Measurements from ENCODE around the gene SBK2. TPM values are rescaled to one million over a fixed set of nuclear protein-coding genes. Genes with fewer than 3 reads are reported as not detected.

The SBK2 gene
- polyA plus RNA-seq, 3 donors: 0.12 to 0.90 TPM; not detected in 1

DNA sequence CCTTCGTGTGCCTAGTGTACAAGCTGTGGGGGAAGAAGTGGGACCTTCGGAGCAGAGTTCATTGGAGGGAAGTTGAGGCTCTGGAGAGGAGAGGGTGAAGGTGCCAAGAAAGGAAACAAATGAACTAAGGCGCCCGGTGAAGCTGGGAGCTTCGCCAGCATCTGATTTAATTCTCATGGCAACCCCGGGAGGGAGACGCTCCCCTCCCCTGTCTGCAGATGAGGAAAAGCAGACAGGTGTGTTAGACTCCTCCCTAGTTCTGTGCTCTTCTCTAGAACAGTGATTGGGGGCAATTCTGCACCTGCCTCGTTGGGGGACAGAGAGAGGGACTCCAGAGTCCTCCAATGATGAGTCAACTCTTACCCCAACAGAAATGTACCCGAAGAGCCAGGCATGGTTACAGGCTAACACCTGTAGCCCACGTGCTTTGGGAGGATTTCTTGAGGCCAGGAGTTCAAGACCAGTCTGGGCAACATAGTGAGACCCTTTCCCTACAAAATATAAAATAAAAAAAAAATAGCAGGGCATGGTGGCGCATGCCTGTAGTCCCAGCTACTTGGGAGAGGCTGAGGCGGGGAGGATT lies 44.5 kb downstream of the SBK2 start:
- WGBS, 3 donors: 28 to 44% (median 43%) methylated on average over 12 of the region's 12 CpGs
- H3K27ac ChIP-seq (ENCODE audit: low read depth, low read length): no peak overlapping the region

DNA sequence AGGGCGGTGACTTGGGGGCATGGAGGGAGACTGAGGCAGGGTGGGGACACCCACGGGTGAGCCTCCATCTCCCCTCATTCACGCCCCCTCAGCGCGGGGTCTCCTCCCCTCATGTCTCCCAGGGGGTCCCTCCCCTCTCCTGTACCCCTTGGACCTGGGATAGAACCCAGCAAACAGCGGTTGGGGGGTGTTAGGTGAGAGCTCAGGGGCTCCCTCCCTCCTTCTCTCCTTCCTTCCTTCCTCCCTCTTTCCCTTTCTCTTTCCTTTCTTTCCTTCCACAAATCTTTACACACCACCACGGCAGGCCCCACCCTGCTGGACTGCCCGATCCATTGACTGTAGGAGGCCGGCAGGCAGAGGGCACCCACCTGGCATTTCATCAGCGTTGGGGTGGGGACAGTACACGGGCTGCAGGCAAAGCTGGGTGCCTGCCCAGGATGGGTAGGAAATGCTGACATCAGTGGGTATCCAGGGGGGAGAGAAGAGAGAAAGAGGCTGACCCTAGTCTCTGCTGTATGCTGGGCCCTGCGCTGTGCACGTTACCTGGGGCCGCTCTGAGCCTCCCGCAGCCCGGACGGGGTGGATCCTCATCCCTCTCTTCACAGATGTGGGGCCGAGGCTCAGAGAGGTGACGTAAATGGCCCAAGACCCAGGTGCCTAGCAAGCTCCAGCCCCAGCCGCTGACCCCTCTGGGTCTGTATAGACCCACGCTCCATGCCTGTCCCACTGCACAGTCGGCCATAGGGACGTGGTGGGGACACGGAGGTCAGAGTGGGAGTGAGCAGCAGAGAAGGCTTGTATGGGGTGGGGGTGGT lies 45.2 kb downstream of the SBK2 start:
- H3K27ac ChIP-seq (ENCODE audit: low read depth, low read length): no peak overlapping the region

DNA sequence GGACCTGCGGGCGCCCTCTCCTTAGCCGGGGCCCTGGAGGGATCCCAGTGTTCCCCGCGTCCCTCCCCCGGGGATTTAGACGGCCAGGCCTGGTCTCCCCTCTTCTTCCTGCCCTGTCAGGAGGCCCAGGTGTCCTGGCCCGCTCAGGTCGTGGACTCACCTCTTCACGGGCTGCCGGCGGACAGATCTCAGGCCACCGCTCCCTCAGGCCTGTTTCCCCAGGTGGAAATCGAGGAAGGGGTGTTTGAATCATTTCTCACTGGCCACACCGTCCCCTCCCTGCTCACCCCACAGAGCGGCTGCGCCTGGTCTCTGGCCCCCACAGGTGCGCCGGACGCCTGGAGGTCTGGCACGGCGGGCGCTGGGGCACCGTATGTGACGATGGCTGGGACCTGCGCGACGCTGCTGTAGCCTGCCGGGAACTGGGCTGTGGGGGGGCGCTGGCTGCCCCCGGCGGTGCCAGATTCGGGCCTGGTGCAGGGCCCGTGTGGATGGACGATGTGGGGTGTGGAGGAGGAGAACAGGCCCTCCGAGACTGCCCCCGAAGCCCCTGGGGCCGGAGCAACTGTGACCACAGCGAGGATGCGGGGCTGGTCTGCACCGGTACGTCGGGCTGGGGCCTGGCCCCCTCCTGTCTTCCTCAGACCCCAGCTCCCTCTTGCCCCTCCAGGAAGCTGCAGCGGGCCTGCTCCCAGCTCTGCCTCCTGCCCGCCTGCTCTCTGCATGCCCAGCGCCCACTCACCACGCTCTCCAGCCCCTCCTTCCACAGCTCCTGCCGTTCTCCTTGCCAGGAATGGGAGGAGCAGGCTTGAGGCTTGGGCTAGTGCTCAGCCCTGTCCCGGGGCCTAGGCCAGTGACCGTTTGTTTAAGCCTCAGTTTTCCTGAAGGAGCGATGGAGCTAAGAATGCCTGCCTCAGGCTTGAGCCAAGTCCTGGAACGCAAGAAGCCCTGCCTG lies 46.2 kb downstream of the SBK2 start:
- WGBS, 3 donors: 75 to 77% (median 77%) methylated on average over 47 to 52 of the region's 52 CpGs
- H3K27ac ChIP-seq (ENCODE audit: low read depth, low read length): no peak overlapping the region

More for the DNA sequence above, 45.2 kb downstream of the SBK2 start:
- 61 to 65% (median 61%) methylated on average over 23 to 24 of the region's 24 CpGs for WGBS, 3 donors

DNA sequence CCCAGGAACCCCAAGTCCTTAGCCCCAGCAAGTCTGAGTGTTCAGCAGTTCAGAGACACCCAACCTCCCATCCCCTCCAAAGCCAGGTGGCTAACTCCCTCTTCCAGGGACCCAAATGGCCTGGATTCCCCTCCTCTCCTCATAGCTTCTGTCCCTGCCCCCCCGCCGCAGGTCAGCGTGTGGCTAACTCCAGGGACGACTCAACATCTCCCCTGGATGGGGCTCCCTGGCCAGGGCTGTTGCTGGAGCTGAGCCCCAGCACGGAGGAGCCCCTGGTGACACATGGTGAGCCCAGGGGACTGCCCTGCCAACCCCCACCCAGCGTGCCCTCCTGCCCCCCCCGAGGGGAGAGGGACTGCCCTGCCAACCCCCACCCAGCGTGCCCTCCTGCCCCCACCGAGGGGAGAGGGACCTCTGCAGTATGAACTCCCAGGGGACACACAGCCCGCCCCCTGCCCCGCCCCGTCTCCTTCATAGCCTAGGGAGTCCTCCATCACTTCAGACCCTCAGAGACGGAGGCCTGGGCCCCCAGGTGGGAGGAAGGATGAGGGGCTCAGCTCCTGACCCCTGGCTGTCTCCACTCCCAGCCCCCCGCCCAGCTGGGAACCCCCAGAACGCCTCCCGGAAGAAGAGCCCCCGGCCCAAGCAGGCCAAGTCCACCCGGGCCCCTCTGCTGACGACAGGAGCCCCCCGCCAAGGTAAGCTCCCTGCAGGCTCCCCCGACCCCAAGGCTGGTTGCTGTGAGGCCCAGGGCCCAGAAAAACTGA lies 47.0 kb downstream of the SBK2 start:
- H3K27ac ChIP-seq (ENCODE audit: low read depth, low read length): no peak overlapping the region

DNA sequence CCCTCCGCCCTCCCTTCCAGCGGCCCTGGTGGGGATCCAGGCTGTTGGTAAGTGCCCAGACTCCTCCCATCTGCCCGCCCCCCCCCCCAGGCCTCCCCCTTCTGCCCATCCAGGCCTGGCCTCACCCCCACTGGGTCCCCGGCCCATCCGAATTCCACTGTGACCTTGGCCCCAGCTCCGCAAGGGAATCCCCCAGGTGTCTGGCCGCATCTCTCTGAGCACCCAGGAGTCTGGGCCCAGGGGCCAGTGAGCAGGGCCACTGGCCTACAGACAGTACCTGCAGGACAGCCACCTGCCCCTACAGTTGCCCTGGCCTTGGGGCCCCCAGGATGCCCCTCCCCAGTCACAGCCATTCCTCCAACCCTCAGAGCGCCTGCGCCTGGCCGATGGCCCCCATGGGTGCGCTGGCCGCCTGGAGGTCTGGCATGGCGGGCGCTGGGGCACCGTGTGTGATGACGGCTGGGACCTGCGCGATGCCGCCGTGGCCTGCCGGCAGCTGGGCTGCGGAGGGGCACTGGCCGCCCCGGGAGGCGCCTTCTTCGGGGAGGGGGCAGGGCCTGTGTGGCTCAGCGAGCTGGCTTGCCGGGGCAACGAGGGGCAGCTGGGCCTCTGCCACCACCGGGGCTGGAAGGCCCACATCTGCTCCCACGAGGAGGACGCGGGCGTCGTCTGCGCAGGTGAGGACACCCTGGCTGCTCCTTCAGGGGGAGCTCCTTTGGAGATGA lies 47.8 kb downstream of the SBK2 start:
- WGBS, 3 donors: 52 to 70% (median 62%) methylated on average over 32 to 36 of the region's 36 CpGs
- H3K27ac ChIP-seq (ENCODE audit: low read depth, low read length): no peak overlapping the region

More for the DNA sequence above, 47.0 kb downstream of the SBK2 start:
- WGBS, 3 donors: 66 to 70% (median 70%) methylated on average over 17 to 21 of the region's 21 CpGs

DNA sequence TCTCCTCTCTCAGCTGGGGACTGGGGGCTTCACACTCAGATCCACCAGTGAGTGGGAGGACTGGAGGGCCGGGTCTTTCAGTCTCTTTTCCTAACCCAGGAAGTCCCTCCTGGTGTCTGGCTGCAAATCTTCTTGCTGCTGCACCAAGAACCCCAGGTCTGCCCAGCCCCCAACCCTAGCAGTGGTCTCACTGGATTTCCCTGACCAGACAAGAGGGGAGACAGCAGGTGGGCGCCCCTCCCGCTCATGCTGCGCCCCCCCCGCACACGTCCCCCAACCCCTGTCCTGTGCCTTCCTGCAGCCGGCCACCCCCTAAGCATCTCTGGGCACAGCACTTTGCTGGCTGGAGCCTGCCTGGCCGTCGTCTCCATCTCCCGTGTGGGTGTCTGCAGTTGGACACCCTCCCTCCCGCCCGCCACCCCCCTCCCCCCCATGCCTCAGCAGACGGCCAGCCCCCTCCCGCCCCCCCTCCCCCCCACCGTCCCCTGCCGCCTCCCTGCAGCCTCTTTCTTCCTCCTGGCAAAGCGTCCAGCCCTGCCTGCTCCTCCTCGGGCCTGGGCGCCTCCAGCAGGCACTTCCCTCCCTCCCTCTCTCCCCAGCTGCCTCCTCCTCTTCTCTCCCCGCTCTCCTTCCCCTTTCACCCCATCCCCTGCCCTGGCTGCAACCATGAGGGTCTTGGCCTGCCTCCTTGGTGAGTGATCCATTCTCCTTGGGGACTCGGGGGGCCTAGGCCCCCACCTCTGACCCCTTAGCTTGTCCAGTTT lies 48.8 kb downstream of the SBK2 start, which contains the start of gene SSC5D:
Gene SSC5D (plus strand): TSS at position 513 of the 764 bp plus-strand sequence. CDS start 154 bp downstream, at position 667.
- 15 to 27% (median 15%) methylated on average over 13 to 19 of the region's 21 CpGs for WGBS, 3 donors
- H3K27ac ChIP-seq (ENCODE audit: low read depth, low read length): no peak within 1 kb of the TSS

DNA sequence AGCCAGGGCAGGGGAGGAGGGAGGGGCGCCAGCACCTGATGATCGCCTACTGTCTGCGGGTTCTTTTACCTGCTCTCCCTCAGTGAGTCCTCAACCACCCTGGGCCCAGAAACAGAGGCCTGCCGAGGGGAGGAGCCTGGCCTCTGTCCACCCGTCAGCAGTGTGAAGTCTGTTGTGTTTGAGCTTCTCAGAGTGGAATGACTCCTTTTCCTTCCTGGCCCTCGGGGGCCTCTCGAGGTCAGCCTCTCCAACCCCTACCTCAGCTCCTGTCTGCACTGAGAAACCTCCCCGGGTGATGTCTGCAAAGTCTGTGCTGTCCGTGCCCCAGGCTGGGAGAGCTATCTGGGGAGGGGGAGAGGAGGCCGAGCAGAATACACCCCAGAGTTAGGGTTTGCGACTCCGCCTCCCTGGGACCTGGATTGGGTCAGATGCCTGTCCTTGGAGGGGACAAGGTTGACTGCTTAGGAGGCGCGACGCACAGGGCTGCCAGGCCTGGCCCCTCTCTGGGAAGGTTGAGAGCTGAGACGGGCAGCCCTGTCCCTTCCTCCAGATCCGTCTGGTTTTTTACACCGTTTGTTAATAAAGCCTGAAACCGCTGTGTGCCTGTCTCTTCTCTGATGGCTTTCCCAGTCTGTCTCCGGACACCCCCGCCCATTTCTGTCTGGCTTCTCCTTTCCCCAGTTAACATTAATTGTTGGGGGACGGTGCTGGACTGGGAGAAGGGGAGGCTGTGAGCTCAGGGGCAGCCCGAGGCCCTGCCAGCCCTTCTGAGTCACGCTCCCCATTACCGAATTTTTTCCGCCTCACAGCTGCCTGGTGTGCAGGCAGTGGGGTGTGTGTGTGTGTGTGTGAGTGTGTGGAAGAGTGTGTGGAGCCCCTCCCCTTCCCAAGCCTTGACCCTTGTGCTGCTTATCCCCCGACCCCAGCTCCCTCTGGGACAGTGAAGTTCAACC lies 49.7 kb downstream of the SBK2 start:
- H3K27ac ChIP-seq (ENCODE audit: low read depth, low read length): no peak overlapping the region
- WGBS, 3 donors: 31 to 41% (median 38%) methylated on average over 25 to 27 of the region's 27 CpGs

DNA sequence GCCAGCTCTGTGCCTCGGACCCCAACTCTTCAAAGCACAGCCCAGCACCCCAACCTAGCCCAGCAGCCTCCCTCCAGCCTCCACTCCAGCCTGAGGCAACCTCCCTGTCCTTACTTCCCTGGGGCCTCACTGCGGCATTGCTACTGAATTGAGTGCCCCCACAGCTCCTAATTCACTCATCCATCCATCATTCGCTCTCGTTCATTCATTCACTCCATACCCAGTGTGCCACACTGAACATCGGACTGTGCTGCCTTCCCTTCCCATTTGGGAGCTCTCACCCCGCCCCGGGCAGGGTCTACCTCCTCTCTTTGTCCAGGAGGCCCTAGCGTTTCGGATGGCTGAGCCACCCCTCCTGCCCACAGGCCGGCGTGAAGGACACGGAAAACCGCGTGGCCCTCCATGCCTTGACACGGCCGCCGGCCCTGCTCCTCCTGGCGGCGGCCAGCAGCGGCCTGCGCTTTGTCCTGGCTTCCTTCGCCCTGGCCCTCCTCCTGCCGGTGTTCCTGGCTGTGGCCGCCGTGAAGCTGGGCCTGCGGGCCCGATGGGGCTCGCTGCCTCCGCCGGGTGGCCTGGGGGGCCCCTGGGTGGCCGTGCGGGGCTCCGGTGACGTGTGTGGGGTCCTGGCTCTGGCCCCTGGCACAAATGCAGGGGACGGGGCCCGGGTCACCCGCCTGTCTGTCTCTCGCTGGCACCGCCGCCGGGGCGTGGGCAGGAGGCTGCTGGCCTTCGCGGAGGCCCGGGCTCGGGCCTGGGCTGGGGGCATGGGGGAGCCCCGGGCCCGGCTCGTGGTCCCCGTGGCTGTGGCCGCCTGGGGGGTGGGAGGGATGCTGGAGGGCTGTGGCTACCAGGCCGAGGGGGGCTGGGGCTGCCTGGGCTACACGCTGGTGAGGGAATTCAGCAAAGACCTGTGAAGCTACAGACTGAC lies 50.6 kb downstream of the SBK2 start:
- no peak overlapping the region for H3K27ac ChIP-seq (ENCODE audit: low read depth, low read length)
- WGBS, 3 donors: 62 to 77% (median 70%) methylated on average over 39 to 53 of the region's 53 CpGs

DNA sequence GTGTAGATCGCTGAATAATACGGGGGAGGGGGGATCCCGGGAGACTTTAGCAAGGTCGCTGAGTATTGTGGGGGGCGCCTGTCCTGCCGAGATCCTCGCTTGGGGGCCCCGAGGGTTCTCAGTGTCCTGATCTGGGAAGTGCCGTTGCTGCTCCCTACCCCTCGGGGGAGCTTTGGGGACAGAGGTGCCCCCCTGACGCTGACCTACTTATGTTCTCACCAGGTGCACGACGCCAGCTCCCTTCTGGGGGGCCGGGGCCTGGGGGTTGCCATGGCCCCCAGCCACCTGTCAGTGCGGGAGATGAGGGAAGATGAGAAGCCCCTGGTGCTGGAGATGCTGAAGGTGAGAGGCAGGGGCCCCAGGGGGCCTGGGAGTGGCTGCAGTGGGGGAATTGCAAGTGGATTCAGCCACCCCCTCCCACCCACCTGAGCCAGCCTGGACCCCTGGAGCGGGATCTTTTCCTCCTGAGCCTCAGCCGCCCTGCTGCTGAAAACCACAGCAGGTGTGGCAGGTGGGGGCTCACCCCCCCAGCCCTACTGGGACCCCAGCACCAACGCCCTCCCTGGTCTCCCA lies 51.4 kb downstream of the SBK2 start:
- no peak overlapping the region for H3K27ac ChIP-seq (ENCODE audit: low read depth, low read length)
- WGBS, 3 donors: 29 to 33% (median 30%) methylated on average over 18 of the region's 18 CpGs

DNA sequence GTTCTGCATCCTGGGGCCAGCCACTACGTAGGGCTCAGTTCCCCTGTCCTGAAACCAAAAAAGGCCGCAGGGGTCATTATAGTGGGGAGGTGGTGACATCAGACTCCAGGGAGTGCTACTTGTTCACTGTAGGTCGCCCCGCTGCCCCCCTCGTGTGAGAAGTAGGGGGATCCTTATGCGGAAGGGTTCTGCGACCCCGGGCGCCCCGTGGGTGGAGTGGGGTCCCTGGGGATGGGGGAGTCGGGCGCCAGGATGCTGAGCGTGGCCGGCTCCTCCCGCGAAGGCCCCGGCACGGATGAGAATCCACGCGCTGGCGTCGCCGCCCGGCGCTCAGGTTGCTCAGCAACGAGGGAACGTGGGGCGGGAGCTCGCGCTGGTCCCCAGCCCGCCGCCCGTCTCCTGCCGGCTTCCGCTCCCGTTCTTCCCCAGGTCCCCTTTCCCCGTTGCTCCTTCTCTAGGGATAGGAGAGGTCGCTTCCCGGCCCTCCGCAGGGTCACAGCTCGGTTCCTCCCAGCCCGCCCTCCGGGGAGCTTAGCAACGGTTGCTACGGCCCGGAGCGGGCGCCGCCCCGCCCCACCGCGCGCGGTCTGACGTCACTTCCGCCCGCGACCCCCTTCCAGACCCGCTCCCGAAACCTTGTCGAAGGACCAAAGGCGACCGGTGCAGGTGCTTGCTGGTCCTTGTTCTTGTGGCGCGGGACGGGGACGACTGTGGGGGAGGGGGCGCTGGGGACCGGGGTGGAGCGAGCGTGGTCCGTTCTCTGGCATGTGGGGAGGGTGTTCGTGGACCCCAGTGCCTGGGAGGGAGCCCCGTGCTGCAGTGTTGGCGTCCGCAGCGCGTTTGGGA lies 52.1 kb downstream of the SBK2 start, which contains the start of gene NAT14:
Gene NAT14 (plus strand): TSS at position 596 of the 846 bp plus-strand sequence. CDS start 521 bp downstream, outside the sequence.
- 1 to 2% (median 1%) methylated on average over 74 to 78 of the region's 78 CpGs for WGBS, 3 donors

DNA sequence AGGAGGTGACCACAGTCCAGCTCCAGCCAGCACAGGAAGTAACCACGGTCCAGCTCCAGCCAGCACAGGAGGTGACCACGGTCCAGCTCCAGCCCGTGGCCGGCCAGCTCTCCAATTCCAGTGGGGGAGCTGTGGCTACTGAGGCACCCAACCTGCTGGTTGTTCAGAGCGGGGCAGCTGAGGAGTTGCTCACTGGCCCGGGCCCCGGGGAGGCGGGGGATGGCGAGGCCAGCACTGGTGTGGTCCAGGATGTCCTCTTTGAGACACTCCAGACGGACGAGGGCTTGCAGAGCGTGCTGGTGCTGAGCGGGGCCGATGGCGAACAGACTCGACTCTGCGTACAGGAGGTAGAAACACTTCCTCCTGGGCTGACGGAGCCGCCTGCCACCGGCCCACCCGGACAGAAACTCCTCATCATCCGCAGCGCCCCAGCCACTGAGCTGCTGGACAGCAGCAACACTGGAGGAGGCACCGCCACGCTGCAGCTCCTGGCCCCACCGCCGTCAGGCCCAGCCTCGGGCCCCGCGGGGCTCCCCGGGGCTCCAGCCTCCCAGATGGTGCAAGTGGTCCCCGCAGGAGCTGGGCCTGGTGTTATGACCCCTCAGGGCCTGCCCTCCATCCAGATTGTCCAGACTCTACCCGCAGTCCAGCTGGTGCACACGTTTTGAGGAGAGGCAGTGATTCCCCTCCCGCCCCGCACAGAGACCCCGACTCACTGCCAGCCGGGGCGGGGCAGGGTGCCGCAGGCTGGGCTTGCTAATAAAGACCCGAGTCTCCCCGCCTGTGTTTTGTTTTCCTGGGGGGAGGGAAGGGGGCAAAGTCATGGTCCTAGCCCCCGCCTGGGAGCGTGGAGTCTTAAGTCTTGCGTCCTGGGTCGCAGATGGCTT lies 53.0 kb downstream of the SBK2 start:
- H3K27ac ChIP-seq (ENCODE audit: low read depth, low read length): no peak overlapping the region
- WGBS, 3 donors: 73 to 78% (median 76%) methylated on average over 41 to 46 of the region's 46 CpGs

More for the DNA sequence above, 52.1 kb downstream of the SBK2 start, which contains the start of gene NAT14:
- no peak within 1 kb of the TSS for H3K27ac ChIP-seq (ENCODE audit: low read depth, low read length)

DNA sequence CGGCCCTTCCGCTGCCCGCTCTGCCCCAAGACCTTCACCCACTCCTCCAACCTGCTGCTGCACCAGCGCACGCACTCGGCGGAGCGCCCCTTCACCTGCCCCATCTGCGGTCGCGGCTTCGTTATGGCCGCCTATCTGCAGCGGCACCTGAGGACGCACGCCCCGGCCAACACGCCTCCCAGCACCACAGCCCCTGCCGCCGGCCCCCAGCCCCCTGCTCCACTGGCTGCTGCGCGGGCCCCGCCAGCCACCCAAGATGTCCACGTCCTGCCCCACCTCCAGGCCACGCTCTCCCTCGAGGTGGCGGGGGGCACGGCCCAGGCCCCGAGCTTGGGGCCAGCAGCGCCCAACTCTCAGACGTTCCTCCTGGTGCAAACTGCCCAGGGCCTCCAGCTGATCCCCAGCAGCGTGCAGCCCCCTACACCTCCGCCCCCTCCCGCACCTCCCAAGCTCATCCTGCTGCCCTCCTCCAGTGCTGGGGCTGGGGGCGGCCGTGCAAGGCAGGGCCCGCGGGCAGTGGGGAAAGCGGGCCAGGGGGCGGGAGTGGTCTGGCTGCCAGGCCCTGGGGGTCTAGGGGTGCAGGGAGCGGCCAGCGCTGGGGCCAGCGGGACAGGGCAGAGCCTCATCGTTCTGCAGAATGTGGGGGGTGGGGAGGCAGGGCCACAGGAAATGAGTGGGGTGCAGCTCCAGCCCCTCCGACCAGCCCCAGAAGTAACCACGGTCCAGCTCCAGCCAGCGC lies 53.8 kb downstream of the SBK2 start:
- no peak overlapping the region for H3K27ac ChIP-seq (ENCODE audit: low read depth, low read length)
- WGBS, 3 donors: 93 to 94% (median 94%) methylated on average over 44 to 47 of the region's 47 CpGs
